ENCODE measurements around the gene ARF6.

GRCh38 chr14:49879646-49880204 lies 13.2 kb upstream of the ARF6 start:
- TF ChIP-seq, protein P1, sequence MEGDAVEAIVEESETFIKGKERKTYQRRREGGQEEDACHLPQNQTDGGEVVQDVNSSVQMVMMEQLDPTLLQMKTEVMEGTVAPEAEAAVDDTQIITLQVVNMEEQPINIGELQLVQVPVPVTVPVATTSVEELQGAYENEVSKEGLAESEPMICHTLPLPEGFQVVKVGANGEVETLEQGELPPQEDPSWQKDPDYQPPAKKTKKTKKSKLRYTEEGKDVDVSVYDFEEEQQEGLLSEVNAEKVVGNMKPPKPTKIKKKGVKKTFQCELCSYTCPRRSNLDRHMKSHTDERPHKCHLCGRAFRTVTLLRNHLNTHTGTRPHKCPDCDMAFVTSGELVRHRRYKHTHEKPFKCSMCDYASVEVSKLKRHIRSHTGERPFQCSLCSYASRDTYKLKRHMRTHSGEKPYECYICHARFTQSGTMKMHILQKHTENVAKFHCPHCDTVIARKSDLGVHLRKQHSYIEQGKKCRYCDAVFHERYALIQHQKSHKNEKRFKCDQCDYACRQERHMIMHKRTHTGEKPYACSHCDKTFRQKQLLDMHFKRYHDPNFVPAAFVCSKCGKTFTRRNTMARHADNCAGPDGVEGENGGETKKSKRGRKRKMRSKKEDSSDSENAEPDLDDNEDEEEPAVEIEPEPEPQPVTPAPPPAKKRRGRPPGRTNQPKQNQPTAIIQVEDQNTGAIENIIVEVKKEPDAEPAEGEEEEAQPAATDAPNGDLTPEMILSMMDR (conservative IDR thresholded peaks at IDR 0.05; ENCODE audit: low read depth, low read length) = peak; percentile 79
- TF ChIP-seq EZH2 (IDR thresholded peaks at IDR 0.05; ENCODE audit: low read length, unreplicated experiment) = no peak
